NCI-H2029 (cell line): Measurements from ENCODE around the gene JMJD6.
"Not testable (repeated sequence)": the region's sequence is repeated elsewhere in the genome, so short reads cannot be mapped to it uniquely, and the experiment has no call there.

Source experiments
- DNase-seq: peaks from one replicate; lab custom pipeline; 2025; lab: John Stamatoyannopoulos, UW

The JMJD6 gene

DNA sequence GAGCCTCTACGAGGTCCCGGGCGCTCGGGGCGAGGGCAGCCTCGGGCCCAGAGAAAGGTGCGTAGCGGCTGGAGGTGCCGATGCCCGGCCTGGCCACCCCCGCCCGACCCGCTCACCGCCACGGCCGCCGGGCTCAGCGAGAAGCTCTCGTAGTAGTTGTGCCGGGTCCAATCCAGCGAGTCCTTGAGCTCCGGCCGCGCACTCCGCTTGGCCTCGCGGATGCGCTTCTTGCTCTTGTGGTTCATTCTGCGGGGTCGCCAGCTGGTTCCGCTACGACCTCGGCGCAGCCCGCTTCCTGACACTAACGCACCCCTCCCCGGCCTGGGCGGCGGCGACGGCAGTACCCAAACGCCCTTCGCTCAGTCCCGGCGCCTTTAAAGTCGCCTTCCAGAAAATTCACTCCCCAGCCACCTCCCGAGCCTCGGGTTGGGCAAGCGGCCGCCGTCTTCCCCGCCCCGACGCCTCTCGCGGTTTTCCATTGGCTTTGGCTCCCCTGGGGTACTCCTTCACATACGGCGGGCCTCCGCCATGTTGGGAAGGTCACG is at the start of gene JMJD6:
Gene JMJD6, minus strand, starts transcription at position 376 of the 545 bp plus-strand sequence. Its CDS starts 131 bp downstream, at position 245.
- DNase-seq = peak; percentile 85

DNA sequence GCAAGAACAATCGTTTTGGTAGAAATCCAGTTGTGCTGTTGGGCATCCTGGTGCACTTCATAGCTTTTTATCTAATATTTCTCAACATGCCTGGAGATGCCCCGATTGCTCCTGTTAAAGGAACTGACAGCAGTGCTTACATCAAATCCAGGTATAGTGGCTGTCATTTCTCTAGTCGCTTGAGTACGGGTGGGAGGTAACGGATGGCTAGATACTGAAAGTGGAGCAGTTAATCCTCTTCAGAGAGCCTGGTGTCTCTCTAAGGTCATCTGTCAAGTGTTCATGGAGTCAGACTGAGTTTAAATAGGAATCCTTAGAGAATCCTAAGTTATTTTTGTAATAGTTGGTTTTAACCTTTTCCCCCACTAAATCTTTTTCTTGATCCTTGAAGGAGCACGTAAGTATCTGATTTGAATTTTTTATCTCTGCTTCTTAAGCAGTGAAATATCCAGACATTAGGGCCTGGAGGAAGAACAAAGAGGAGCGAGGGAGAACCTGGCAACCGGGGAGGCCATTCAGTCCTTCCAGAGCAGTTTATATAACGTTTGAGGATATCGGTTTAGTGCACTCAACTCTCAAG is 48.7 kb upstream of the JMJD6 start:
- DNase-seq = no peak

DNA sequence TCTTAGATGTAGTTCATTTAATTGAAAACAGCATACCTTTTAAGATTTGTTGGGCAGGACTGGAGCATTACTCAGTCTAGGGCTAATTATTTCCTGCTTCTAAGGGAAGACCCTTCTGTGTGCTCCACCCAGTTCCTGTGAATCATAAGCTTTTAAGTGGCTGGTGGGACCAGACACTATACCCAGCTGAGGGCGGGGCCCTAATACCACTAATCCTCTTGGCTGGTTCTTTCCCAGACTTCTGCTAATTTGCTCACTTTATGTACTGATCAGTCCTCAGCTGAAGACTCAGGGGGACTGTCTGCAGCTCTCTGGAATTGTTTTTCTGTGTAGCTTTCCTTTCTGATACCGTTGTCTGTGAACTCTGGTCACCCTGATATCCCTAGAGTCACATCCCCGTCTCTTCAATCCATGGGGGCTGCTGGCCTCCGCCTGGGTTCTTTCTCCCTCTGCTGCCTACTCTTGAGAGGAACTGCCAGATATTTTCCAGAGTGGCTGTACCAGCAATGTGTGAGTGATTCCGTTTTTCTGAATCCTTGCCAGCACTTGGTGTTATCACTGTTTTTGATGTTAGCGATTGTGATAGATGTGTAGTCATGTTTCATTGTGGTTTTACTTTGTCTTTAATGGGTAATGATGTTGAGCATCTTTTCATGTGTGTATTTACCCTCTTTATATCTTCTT is 46.6 kb upstream of the JMJD6 start:
- DNase-seq = peak; percentile 14

DNA sequence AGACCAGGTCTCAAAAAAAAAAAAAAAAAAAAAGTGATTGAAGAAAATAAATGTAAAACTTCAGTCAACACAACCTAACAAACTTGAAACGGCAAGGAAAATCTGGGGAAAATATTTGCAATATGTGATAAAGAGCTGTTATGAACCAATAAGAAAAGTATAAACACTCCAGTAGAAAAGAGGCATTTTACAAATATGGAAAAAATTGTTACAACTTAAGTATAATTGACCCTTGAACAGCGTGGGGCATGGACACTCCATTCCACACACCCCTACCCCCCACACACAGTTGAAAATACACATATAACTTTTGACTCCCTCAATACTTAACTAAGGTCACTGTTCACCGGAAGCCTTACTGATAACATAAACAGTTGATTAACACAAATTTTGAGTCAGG is 32.2 kb upstream of the JMJD6 start:
- no peak for DNase-seq

DNA sequence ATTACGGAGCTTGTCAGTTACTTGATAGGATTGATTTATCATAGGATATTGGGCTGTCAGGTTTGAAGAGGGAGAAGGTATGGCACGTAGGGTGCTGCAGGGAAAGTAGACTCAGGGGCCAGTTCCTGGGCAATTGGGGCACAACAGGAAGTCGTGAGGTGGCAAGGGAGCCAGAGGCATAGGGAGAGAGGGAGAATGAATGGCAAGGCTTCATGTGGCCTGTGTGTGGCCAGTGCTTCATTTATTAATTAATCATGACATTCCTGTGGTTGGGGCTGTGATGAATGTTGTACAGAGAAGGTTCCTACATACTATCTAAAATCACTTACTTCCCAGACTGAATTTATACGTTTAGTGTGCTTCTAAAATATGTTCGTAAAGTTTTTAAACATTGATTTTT is 30.9 kb upstream of the JMJD6 start:
- DNase-seq = no peak

DNA sequence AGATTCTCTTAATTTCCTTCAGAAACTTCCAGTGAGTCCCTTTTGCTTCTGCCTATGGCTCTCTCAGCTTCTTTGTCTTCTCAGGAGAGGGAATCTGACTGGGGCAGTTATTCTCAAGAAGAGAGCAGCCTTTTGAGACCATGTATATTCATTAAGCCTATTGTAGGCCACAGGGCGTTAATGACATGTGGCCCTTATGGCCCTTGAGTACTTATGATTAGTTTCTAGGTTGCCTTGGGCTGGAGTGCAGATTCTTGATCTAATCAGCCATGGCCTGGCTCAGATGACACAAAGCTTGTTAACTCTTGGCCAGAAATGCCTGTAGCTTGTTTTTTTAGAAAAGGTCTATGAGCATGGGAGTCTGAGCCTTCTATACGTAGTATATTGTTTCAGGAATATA is 28.9 kb upstream of the JMJD6 start:
- no peak for DNase-seq

DNA sequence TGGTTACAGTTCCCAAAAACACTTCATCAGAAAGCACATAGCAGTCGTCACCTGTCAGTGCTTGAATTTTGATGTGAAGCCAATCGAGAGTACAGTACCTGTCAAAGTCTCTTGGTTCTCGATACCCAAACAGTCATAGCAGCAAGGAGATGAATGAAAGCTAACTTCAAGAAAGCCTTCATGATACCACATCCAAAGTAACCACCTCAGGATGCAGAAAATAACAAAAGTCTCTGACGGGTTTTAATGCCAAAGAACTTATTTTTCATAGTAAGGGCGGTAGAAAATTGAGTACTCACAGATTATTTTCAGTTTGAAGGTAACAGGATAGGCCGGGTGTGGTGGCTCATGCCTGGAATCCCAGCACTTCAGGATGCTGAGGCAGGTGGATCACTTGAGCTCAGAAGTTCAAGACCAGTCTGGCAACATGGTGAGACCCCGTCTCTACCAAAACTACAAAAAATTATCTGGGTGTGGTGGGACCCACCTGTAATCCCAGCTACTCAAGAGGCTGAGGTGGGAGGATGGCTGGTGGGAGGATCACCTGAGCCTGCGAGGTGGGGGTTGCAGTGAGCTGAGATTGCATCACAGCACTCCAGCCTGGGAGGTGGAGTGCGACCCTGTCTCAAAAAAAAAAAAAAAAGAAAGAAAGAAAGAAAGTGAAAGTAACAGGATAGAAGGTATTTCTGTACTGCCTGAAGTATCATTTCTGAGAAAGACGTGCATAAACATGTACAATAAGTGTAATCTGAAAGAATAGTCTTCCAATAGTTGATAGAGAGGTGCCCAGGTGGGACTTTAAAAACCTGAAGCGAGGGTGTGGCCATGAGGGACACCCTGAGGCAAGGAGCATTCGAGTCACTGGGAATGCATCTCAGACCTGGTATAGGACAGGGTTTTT is 26.9 kb upstream of the JMJD6 start:
- no peak for DNase-seq

DNA sequence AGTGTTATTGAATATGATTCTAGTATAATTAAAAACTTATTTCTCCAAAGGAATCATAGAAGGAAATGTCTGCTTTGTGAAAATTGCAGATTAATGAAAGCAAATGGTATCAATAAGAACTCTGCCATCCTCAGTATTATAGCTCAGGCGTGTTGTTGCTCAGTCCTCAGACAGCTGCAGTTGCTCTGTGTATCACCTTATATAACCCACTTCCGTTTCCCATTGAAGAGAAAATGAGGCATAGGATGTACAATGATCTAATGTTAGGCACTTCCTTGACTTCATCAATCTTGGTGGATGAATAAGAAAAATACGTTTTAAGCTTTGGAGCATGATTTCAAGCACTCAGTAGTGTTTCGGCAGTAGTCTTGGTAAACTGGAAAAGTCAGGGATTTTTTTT is 25.6 kb upstream of the JMJD6 start:
- no peak for DNase-seq

DNA sequence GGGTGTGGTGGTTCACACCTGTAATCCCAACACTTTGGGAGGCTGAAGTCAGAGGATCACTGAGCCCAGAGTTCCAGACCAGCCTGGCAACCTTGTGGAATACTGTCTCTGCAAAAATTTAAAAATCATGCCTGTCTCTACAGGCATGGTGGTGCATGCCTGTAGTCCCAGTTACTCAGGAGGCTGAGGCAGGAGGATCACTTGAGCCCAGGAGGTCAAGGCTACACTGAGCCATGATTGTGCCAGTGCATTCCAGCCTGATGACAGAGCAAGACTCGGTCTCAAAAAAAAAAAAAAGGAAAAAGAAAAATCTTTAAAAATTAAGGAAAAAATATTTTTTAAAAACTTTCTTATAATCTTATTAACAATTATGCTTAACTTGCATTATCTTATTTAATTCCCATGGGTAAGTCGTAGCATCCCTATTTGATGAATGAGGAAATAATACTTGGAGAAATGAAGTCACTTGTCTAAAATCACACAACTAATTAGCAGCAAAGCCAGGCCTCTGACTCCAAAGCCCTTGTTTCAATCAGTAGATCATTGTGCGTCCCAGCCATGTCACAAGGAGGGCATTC is 25.1 kb upstream of the JMJD6 start:
- no peak for DNase-seq

DNA sequence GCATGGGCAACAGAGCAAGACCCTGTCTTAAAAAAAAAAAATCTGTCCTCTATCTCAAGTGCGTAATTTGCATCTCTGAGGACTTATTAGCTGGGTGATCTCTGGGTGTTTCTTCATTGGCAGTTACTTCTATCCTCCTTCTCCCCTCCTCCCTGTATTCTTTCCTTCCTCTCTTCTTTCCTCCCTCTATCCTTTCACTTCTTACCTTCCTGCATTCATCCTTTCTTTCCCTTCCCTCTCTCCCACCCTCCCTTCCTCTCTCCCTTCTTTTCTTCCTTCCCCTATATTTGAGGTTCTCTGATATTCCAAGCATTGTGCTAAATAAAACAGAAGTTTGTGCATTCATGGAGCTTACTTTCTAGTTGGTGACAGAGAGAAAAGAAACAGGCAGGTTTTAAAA is 22.3 kb upstream of the JMJD6 start:
- DNase-seq = no peak

DNA sequence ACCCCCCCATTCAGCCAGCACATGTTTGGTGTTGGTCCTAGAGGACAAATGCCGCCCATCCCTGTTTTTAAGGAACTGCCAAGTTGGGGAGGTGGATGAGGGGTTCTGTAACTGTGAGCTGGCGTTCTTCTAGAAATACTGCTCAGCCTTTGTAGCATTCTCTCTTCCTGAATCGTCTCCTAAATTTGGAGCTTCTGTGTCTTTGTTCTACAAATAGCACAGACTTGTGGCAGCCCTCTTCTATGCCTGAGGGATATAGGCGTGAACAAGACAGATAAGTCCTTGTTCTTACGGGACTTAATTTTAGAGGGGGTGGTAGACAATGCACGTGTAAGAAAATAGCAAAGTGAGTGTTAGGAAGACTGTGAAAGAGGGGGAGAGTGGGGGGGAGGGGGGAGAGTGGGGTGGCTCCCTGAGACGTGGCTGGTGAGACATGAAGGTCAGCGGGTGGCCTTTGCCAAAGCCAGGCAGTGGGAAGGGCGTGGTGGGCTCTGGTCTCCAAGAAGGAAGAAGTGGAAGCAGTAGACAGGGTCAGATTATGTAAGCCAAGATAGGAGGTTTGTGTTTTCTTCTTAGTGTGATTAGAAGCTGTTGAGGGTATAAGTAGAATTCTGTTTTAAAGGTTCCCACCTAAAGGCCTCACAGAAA is 21.4 kb upstream of the JMJD6 start:
- no peak for DNase-seq

DNA sequence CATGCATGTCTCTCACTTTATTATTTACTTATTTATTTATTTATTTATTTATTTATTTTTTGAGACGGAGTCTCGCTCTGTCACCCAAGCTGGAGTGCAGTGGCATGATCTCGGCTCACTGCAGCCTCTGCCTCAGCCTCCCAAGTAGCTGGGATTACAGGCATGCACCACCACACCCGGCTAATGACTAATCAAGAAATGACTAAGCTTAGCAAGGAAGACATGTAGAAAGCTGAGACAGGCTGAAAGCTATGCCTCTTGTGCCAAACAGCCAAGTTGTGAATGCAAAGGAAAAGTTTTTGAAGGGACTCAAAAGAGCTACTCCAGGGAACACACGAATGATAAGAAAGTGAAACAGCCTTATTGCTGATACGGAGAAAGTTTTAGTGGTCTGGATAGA is 19.4 kb upstream of the JMJD6 start:
- not testable (repeated sequence) for DNase-seq

DNA sequence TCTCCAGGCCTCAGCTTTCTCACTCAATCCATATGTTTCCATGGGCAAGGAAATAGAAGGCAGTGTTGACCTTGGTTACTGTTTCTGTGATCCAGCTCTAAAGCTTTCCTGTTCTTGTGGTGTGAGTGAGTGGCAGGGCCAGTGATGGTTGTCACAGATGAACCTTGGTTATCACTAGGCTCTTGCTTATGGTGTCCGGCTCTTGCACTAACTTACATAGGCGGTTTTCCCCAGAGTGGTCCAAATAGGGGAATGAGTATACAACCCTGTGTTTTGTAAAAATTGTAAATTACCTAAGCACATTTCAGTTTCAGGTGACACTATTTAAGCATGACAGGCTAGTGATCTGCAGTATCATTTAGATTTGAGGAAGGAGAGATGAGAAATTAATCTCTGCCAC is 18.3 kb upstream of the JMJD6 start:
- no peak for DNase-seq

DNA sequence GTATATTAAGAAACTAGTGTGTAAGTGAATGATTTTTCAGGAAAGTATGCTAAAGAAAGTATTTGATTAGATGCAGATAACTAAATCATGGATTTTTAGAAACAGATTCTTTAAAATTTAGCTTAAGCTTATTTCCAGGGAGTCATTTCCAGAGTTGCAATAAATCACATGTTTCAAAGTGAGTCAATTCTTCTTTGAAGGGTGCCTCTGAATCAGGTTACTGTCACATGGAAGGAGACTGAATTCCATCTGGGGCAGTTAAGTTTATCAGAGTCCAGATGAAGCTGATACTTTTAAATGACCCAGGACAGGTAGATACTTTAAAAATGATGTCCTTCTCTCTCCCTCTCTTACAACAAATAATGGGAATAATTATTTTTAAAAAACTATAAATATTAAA is 16.6 kb upstream of the JMJD6 start:
- DNase-seq = no peak

DNA sequence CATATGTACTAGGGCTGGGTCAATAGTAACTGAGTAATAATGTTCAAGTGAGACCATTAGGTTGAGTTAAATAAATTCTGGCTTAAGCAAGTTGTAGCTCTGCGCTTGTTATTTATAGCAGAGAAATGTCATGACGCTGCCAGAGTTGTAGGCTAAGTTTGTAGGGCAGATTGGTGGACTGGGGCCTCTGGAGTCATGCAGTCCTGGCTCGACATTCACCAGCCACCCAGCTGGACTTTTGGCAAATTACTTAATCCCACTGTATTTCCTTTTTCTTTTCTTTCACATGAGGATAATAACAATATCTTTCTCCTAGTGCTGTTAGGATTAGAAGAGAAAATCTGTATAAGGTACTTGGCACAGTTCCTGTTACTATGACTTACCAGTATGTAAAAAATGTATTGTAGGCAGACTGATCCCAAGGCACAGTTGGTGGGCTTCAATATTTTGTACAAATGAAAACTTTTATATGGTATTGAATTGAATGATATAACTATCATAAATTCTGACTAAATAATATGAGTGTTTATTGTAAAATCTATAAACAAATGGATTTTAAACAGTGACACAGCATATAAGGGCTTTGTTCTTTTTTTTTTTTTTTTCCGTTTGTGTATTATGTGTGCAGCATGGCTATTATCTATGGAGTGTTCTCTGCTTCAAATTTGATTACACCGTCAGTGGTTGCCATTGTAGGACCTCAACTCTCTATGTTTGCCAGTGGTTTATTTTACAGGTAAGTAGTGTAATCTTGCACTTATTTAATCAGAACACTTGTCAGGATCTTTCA is 14.1 kb upstream of the JMJD6 start:
- DNase-seq = no peak

DNA sequence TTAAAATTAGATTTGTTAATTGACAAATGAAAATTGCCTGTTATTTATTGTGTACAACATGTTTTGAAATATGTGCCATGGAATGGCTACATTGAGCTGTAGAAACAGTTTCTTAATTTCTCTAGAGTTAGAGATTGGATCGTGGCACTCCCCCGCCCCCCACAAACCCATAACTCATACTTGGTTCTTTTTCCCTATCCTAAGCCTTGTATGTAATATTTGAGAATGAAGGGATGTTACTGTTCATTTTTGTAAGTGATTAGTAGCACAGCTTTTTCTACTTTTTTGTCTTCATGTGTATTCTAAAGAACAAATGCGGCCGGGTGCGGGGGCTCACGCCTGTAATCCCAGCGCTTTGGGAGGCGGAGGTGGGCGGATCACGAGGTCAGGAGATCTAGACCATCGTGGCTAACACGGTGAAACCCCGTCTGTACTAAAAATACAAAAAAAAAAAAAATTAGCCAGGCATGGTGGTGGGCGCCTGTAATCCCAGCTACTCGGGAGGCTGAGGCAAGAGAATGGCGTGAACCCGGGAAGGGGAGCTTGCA is 13.2 kb upstream of the JMJD6 start:
- not testable (repeated sequence) for DNase-seq

DNA sequence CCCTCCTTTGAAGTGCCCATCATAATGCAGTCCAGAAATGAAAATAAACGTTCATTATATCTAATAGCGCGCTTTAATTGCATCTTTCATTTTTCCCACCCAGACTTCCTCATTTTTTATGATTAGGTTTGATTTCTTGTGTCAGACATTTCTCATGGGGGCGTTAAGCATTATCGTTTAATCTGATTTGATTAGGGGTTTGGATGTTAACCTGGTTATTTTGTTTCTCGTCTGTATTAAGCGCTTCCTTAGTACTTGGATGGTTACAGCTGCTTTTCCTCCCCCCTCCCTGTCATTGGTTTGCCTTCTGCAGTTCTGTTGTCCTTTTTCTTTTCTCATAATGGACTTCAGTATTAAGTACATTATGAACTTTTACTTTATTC is 12.1 kb upstream of the JMJD6 start:
- DNase-seq = no peak

DNA sequence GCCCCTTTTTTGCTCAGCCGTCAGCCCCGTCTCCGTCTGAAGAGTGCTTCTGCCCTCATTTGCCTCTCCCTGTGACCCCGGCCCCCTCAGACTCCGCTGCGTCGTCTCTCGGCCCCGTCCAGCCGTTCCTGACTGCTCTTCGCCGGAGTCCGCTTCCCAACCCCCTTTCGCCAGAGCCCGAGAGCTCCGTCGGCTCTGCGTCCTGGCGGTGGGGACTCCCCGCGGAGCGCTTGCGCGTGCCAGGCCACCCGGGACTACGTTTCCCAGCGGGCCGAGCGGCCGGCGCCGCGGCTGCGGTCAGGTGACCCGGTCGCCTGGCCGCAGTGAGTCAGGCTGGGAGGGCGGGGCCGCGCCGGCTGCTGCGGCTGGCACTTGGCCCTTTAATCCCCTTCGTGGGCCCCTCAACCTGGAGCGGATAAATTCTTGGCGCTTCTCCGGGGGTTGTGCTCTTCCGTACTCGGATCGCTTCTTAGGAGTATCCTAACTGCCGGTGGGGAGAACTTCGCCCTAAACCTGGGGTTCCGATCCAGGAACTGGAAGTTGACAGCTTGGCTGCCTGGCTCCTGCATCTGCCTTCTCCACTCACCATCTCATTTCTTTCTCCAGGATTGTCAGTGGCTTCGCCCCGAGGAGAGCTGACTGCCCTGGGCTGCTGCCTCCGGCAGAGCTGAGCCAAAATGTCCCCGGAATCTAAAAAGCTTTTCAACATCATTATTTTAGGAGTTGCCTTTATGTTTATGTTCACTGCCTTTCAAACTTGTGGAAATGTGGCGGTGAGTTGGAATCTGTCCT is 11.5 kb upstream of the JMJD6 start, which contains the start of gene MFSD11:
Gene MFSD11, plus strand, starts transcription at position 444 of the 792 bp plus-strand sequence. Its CDS starts 234 bp downstream, at position 678.
- DNase-seq = peak; percentile 86

DNA sequence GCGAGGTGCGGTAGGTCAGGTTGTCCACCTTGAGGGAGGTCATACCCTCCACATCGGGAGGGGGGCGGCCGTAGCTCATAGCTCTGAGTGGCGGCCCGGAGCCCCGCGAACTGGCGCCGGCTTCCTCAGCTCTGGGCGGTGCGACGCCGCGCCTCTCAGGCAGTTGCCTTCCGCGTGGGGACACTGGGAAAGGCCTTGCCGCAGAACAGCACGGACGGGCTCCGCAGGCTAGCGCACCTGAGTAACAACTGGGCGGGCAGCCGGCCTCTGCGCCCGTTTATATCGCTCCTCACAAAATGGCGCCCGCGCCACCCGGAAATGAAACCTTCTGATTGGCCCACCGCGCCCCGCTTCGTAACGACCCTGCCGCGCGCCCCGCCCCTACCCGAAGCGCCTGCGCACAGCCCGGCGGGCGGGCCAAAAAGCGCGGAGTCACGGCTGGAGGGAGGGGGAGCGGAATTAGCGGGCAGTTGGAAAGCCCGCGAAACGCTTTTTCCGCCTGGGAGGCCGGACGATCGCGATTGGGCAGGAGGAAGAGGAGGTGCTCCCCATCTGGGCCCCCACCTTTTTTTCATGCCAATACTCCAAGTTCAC is 10.8 kb upstream of the JMJD6 start, which contains the start of gene SRSF2:
Gene SRSF2, minus strand, starts transcription at position 250 of the 594 bp plus-strand sequence. Its CDS starts 171 bp downstream, at position 79.
- DNase-seq = peak; percentile 95
